Nephron progenitor cell (in vitro differentiated cells): Measurements from ENCODE around the gene ITSN1.

ENCODE experiments used
- DNase-seq: peaks from one replicate; pipeline ENCODE4 v3.0.0; 2021
- H3K27ac Mint-ChIP-seq: 2 replicates; pipeline ENCODE4 v1.8.0; 2021; ENCODE audit warnings: mild to moderate bottlenecking, moderate library complexity, mixed read lengths
- H3K27me3 Mint-ChIP-seq: 2 replicates; pipeline ENCODE4 v1.8.0; 2021; ENCODE audit warnings: mild to moderate bottlenecking, low read depth, mixed read lengths; ENCODE audit not compliant: poor library complexity
- H3K36me3 Mint-ChIP-seq: 2 replicates; pipeline ENCODE4 v1.8.0; 2021; ENCODE audit warnings: low read depth, mixed read lengths
- H3K4me1 Mint-ChIP-seq: 2 replicates; pipeline ENCODE4 v1.8.0; 2021; ENCODE audit warnings: mixed read lengths
- H3K4me3 Mint-ChIP-seq: 2 replicates; pipeline ENCODE4 v1.8.0; 2021; ENCODE audit warnings: mild to moderate bottlenecking, moderate library complexity, mixed read lengths
- H3K9me3 Mint-ChIP-seq: 2 replicates; pipeline ENCODE4 v1.8.0; 2021; ENCODE audit warnings: mild to moderate bottlenecking, moderate library complexity, mixed read lengths
- CTCF ChIP-seq: fragments of 200-600 bp; sonication (generic); IDR thresholded peaks from 2 replicates; pipeline ENCODE4 v1.5.0; 2021; ENCODE audit warnings: antibody characterized with exemption

ITSN1 gene

GRCh38 chr21:33729641-33730040 lies 87.3 kb downstream of the ITSN1 start:
- TF ChIP-seq CTCF: no peak
- Mint-ChIP-seq H3K27ac (peak overlapping the region; percentile 33), H3K4me3 (no peak overlapping the region), H3K9me3 (no peaks in the 10 kb centered on the region), H3K4me1 (peaks cover 2% of the 10 kb centered on the region), H3K27me3 (no peaks in the 10 kb centered on the region), H3K36me3 (peaks cover 20% of the 10 kb centered on the region)
- no peak for DNase-seq

- Mint-ChIP-seq H3K27me3 (no peaks in the 10 kb centered on the region), H3K4me3 (no peak overlapping the region), H3K9me3 (no peaks in the 10 kb centered on the region), H3K27ac (no peak overlapping the region), H3K36me3 (peaks cover 28% of the 10 kb centered on the region), H3K4me1 (peaks cover 6% of the 10 kb centered on the region)
- no peak for TF ChIP-seq CTCF
- DNase-seq: no peak
Measured at GRCh38 chr21:33731447-33731846, 89.1 kb downstream of the ITSN1 start.

- H3K36me3 Mint-ChIP-seq: peaks cover 34% of the 10 kb centered on the region
- no peak for DNase-seq
- peak overlapping the region; percentile 93 for H3K27ac Mint-ChIP-seq
- no peaks in the 10 kb centered on the region for H3K9me3 Mint-ChIP-seq
- TF ChIP-seq CTCF: no peak
- peaks cover 6% of the 10 kb centered on the region for H3K4me1 Mint-ChIP-seq
- H3K4me3 Mint-ChIP-seq: no peak overlapping the region
- no peaks in the 10 kb centered on the region for H3K27me3 Mint-ChIP-seq
Measured at GRCh38 chr21:33732038-33732437, 89.7 kb downstream of the ITSN1 start.

- DNase-seq: no peak
- Mint-ChIP-seq H3K4me3 (no peak overlapping the region), H3K36me3 (peaks cover 33% of the 10 kb centered on the region), H3K27ac (no peak overlapping the region), H3K4me1 (peaks cover 6% of the 10 kb centered on the region), H3K9me3 (no peaks in the 10 kb centered on the region), H3K27me3 (no peaks in the 10 kb centered on the region)
- TF ChIP-seq CTCF: no peak
Measured at GRCh38 chr21:33733601-33734000, 91.3 kb downstream of the ITSN1 start.

GRCh38 chr21:33734291-33734690 lies 92.0 kb downstream of the ITSN1 start:
- Mint-ChIP-seq H3K27ac (no peak overlapping the region), H3K4me3 (no peak overlapping the region), H3K27me3 (no peaks in the 10 kb centered on the region), H3K4me1 (peaks cover 6% of the 10 kb centered on the region), H3K9me3 (no peaks in the 10 kb centered on the region), H3K36me3 (peaks cover 32% of the 10 kb centered on the region)
- DNase-seq: no peak
- no peak for TF ChIP-seq CTCF

- Mint-ChIP-seq H3K27ac (peak overlapping the region; percentile 57), H3K36me3 (peaks cover 32% of the 10 kb centered on the region), H3K9me3 (no peaks in the 10 kb centered on the region), H3K27me3 (no peaks in the 10 kb centered on the region), H3K4me3 (no peak overlapping the region), H3K4me1 (peaks cover 6% of the 10 kb centered on the region)
- no peak for DNase-seq
- no peak for TF ChIP-seq CTCF
Measured at GRCh38 chr21:33734818-33735217, 92.5 kb downstream of the ITSN1 start.
